ENCODE results near the gene CISH. TPM values are rescaled to one million over a fixed set of nuclear protein-coding genes. Genes with fewer than 3 reads are reported as not detected.

The CISH gene
- total and polyA plus RNA-seq, 10 of the 15 experiments (the other 5 are each of a cell fraction or from before 2014, with no cell fraction given), result 0.21 to 4.4 (median 1.8) TPM

GRCh38 chr3:50616003-50616769, 4.6 kb upstream of the CISH start:
- Histone ChIP-seq H3K36me3 (ENCODE audit: control insufficient read depth in 2 of 2, insufficient read depth in 2 of 2, low read length in 1 of 2) (no peaks in the 10 kb centered on the region), H3K27me3 (replicated peaks in 1 of 2; ENCODE audit: control insufficient read depth in 2 of 2, insufficient read depth in 2 of 2, low read length in 1 of 2) (no peaks in the 10 kb centered on the region), H3K9me3 (replicated peaks; ENCODE audit: control insufficient read depth, insufficient read depth, low read length) (no peaks in the 10 kb centered on the region), H3K79me2 (ENCODE audit: control insufficient read depth, insufficient read depth, low read length) (peaks cover 4% of the 10 kb centered on the region), H4K20me1 (ENCODE audit: control insufficient read depth, insufficient read depth) (no peaks in the 10 kb centered on the region), H3K4me2 (ENCODE audit: control insufficient read depth, insufficient read depth) (peak overlapping the region; percentile 99), H2AFZ (ENCODE audit: control insufficient read depth, low read depth, low read length) (peak overlapping the region; percentile 84), H3K27ac (ENCODE audit: control insufficient read depth, insufficient read depth) (no peak overlapping the region), H3K9ac (ENCODE audit: control insufficient read depth, insufficient read depth, low read length) (peak overlapping the region; percentile 15; the same call in 1 of the 2 replicates), H3K4me1 (ENCODE audit: control insufficient read depth, insufficient read depth, low read length) (peaks cover 23% of the 10 kb centered on the region), H3K4me3 (peak overlapping the region; percentile 71)
- 1% methylated on average over 24 of the region's 24 CpGs for WGBS (ENCODE audit: insufficient coverage, insufficient replicate concordance, low lambda C conversion rate, missing lambda C conversion rate)
- intact Hi-C loops (cut with micrococcal nuclease; ENCODE audit: unreplicated experiment), result loop anchor here (1.0 to 5.0 kb wide), 7 partner anchors 36 to 1066 kb away; partner anchors contain the start of gene MANF
- in situ Hi-C loops (cut with MboI), result loop anchor here (5.0 to 25.0 kb wide), 2 partner anchors 761 to 1071 kb away; no protein-coding TSS in a partner anchor
- CTCF ChIA-PET, result interaction anchor here (0.5 to 13.9 kb wide), 45 partner anchors 8 to 1182 kb away, joined by 3 to 410 read pairs (median 4); partner anchors contain the start of genes C3orf18, DCAF1, HEMK1 and MANF
- FAIRE-seq, result no peak
- DNase-seq (ENCODE audit: low read depth, low spot score), result no peak
- POLR2A ChIA-PET, result interaction anchor here (0.8 to 1.7 kb wide), 6 partner anchors 25 to 769 kb away, joined by 3 to 10 read pairs (median 4); partner anchors contain the start of genes C3orf18, HEMK1 and MANF
- SMC1A ChIA-PET (ENCODE audit: uncharacterized antibody, unreplicated experiment), result interaction anchor here (0.6 to 11.4 kb wide), 19 partner anchors 8 to 1723 kb away, joined by 3 to 186 read pairs (median 4); partner anchors contain the start of genes C3orf18 and HEMK1
- no TSS peak for BruUV-seq (replicated peaks)
- RAD21 ChIA-PET (ENCODE audit: unreplicated experiment), result interaction anchor here (0.8 to 12.9 kb wide), 15 partner anchors 12 to 818 kb away, joined by 3 to 244 read pairs (median 6); partner anchors contain the start of genes C3orf18, CYB561D2, HEMK1 and MANF
- ATAC-seq, result peak; percentile 52
- TF ChIP-seq SP1 (IDR thresholded peaks at IDR 0.05; ENCODE audit: low read depth, low read length) (peak; percentile 54), PML (IDR thresholded peaks at IDR 0.05; ENCODE audit: low read length) (no peak), ZZZ3 (IDR thresholded peaks at IDR 0.05; ENCODE audit: control insufficient read depth, insufficient read length, low read depth) (no peak), CUX1 (IDR thresholded peaks at IDR 0.05; ENCODE audit: insufficient replicate concordance, low read depth, low read length) (no peak), JUNB (IDR thresholded peaks at IDR 0.05) (no peak), IRF4 (IDR thresholded peaks at IDR 0.05; ENCODE audit: low read depth, low read length) (peak; percentile 87), PKNOX1 (IDR thresholded peaks at IDR 0.05) (no peak), SMARCA5 (IDR thresholded peaks at IDR 0.05) (peak; percentile 79; the same call in 1 of the 2 replicates), EED (IDR thresholded peaks at IDR 0.05; ENCODE audit: low read depth) (0 out of 2 replicates have a peak, but pooled peaks have one; percentile 16), BHLHE40 (IDR thresholded peaks at IDR 0.05; ENCODE audit: borderline replicate concordance in 1 of 2, low read depth in 2 of 2, low read length in 1 of 2) (peak in 1 of 2 experiments; percentile 17; a peak in 1 of 4 replicates), EGR1 (IDR thresholded peaks at IDR 0.05; ENCODE audit: borderline replicate concordance in 1 of 2, low read depth in 2 of 2, low read length in 2 of 2) (0 out of 3 replicates have a peak, but pooled peaks of 1 of the 2 experiments have one; percentile 6), IKZF1 (conservative IDR thresholded peaks at IDR 0.05) (peak; percentile 50; the same call in 1 of the 2 replicates), MXI1 (IDR thresholded peaks at IDR 0.05; ENCODE audit: low read depth, low read length) (0 out of 2 replicates have a peak, but pooled peaks have one; percentile 31), POU2F2 (IDR thresholded peaks at IDR 0.05; ENCODE audit: borderline replicate concordance, low read depth, low read length) (peak; percentile 57; the same call in 1 of the 3 replicates), TBL1XR1 (IDR thresholded peaks at IDR 0.05; ENCODE audit: low read depth, low read length) (no peak), MEF2A (IDR thresholded peaks at IDR 0.05; ENCODE audit: insufficient read depth, low read depth, low read length) (0 out of 2 replicates have a peak, but pooled peaks have one; percentile 20)

Measured in GM12878 (cell line).